A549 (cell line): ENCODE data around the gene CENPB. TPM values are rescaled to one million over a fixed set of nuclear protein-coding genes. Genes with fewer than 3 reads are reported as not detected.

Source experiments
- ATAC-seq, 2 experiments: fragments of 200-7000 bp in 1 of 2; fragments of >200 bp in 1 of 2; cut with Nextera tagmentation in 1 of 2; cut with Tn5 transposase in 1 of 2; 3 replicates each; pipeline versions ENCODE4 v1.8.0 to v1.9.1; 2018 to 2020; ENCODE audit warnings: mild to moderate bottlenecking in 1 of 2, moderate library complexity in 1 of 2
- CTCF ChIA-PET: fragments of 300-600 bp; sonication (Branson Sonifier 250); formaldehyde crosslinking; extraction: SDS; loops from one replicate; lab custom pipeline; 2021; ENCODE audit warnings: antibody characterized with exemption, inconsistent platforms; lab: Yijun Ruan, JAX
- POLR2A ChIA-PET: fragments of 350-600 bp; formaldehyde crosslinking; extraction: SDS; loops from one replicate; lab custom pipeline; 2021; ENCODE audit warnings: antibody characterized with exemption, inconsistent platforms; lab: Yijun Ruan, JAX
- DNase-seq, 2 experiments: peaks; one replicate each; pipeline versions ENCODE4 v3.0.0 to v3.0.0-alpha.2; 2011 to 2016; ENCODE audit warnings: low read depth in 1 of 2, low spot score in 1 of 2
- FAIRE-seq: peaks from 2 replicates; lab custom pipeline; 2011; peaks lifted over from hg19 to GRCh38; lab: Jason Lieb, UNC
- H3K27ac ChIP-seq, 2 experiments: fragments of >200 bp; sonication (Bioruptor Twin); formaldehyde crosslinking; 3 replicates each; pipeline ENCODE4 v1.5.1; 2016 to 2017
- H3K4me1 ChIP-seq: fragments of >200 bp; sonication (Bioruptor Twin); formaldehyde crosslinking; 3 replicates; pipeline ENCODE4 v1.6.1; 2016
- H3K4me2 ChIP-seq: fragments of >200 bp; sonication (Bioruptor Twin); formaldehyde crosslinking; 3 replicates; pipeline ENCODE4 v1.6.1; 2016
- H3K4me3 ChIP-seq: fragments of >200 bp; sonication (Bioruptor Twin); formaldehyde crosslinking; 3 replicates; pipeline ENCODE4 v1.5.1; 2016
- H3K9me3 ChIP-seq: fragments of >200 bp; sonication (Bioruptor Twin); formaldehyde crosslinking; 3 replicates; pipeline ENCODE4 v1.6.1; 2016
- CBX8 ChIP-seq: fragments of 200-600 bp; sonication (generic); IDR thresholded peaks from 2 replicates; pipeline ENCODE4 v1.6.1; 2016
- CHD4 ChIP-seq: fragments of 200-600 bp; sonication (generic); IDR thresholded peaks from 2 replicates; pipeline ENCODE4 v1.6.1; 2016; ENCODE audit warnings: antibody characterized with exemption, mild to moderate bottlenecking, borderline replicate concordance
- CTCF ChIP-seq: fragments of >200 bp; sonication (Bioruptor Twin); formaldehyde crosslinking; IDR thresholded peaks from 3 replicates; pipeline ENCODE4 v1.5.1; 2016
- EHF ChIP-seq: fragments of 250-450 bp; sonication (Bioruptor Pico); IDR thresholded peaks from 2 replicates; pipeline ENCODE4 v1.5.0; 2020; ENCODE audit warnings: mild to moderate bottlenecking
- EHMT2 ChIP-seq: fragments of 200-600 bp; sonication (generic); IDR thresholded peaks from 2 replicates; pipeline ENCODE4 v1.6.1; 2016; ENCODE audit warnings: antibody characterized with exemption, low read depth, mild to moderate bottlenecking, moderate library complexity
- FOSL2 ChIP-seq, 2 experiments: fragments of 450-650 bp in 1 of 2; fragments of >200 bp in 1 of 2; sonication (Bioruptor Twin) in 1 of 2; formaldehyde crosslinking; IDR thresholded peaks; 2 replicates each; pipeline versions ENCODE4 v1.5.0 to v1.6.1; 2016 to 2020; ENCODE audit warnings: mild to moderate bottlenecking in 1 of 2, moderate library complexity in 1 of 2
- FOXS1 ChIP-seq: fragments of 250-450 bp; sonication (Bioruptor Pico); IDR thresholded peaks from 2 replicates; pipeline ENCODE4 v1.5.0; 2020; ENCODE audit warnings: mild to moderate bottlenecking, moderate library complexity
- HMGXB4 ChIP-seq: fragments of 250-450 bp; sonication (Bioruptor Pico); IDR thresholded peaks from 2 replicates; pipeline ENCODE4 v1.5.0; 2021; ENCODE audit warnings: mild to moderate bottlenecking, moderate library complexity, borderline replicate concordance
- JUN ChIP-seq, 2 experiments: fragments of >200 bp; sonication (Bioruptor Twin); formaldehyde crosslinking; IDR thresholded peaks; 2 replicates in 1 of 2; 3 replicates in 1 of 2; pipeline ENCODE4 v1.6.1; 2016 to 2017
- KDM5A ChIP-seq: fragments of 200-600 bp; sonication (generic); IDR thresholded peaks from 2 replicates; pipeline ENCODE4 v1.6.1; 2016; ENCODE audit warnings: antibody characterized with exemption, mild to moderate bottlenecking
- MAX ChIP-seq: IDR thresholded peaks from 2 replicates; pipeline ENCODE4 v1.6.1; 2012
- MYC ChIP-seq: IDR thresholded peaks from 2 replicates; pipeline ENCODE4 v1.6.1; 2012; ENCODE audit warnings: mild to moderate bottlenecking, inconsistent platforms, low read length, improper control_type of control experiment, borderline replicate concordance
- RAD21 ChIP-seq, 2 experiments: fragments of >200 bp in 1 of 2; sonication (Bioruptor Twin) in 1 of 2; formaldehyde crosslinking in 1 of 2; IDR thresholded peaks in 1 of 2; conservative IDR thresholded peaks in 1 of 2; 2 replicates in 1 of 2; 3 replicates in 1 of 2; pipeline ENCODE4 v1.6.1; 2012 to 2018; ENCODE audit warnings: inconsistent platforms in 1 of 2
- RFX5 ChIP-seq: fragments of 450-650 bp; IDR thresholded peaks from 2 replicates; pipeline ENCODE4 v1.7.1; 2014; ENCODE audit warnings: antibody characterized with exemption, mild to moderate bottlenecking, moderate library complexity
- SMC3 ChIP-seq: fragments of >200 bp; sonication (Bioruptor Twin); formaldehyde crosslinking; IDR thresholded peaks from 3 replicates; pipeline ENCODE4 v1.6.1; 2018; ENCODE audit warnings: inconsistent platforms
- ZNF302 ChIP-seq: fragments of 250-450 bp; sonication (Bioruptor Pico); IDR thresholded peaks from 2 replicates; pipeline ENCODE4 v1.9.0; 2021; ENCODE audit warnings: inconsistent platforms, mild to moderate bottlenecking, moderate library complexity
- WGBS: methylation state at CpG from one replicate; pipeline ENCODE4 v1.1.6; 2017; ENCODE audit errors: missing lambda C conversion rate; 5-methylcytosine and 5-hydroxymethylcytosine counted together
- polyA plus RNA-seq, 4 experiments: library from polyadenylated mRNA; depleted of rRNA in 3 of 4; stranded (reverse); fragments of >200 nt; fragmentation: RNase III in 1 of 4; extraction: RNeasy Plus Mini Kit Qiagen cat#74134 plus additional on column Dnase treatment in 1 of 4; gene quantifications; 2 replicates in 3 of 4; 3 replicates in 1 of 4; pipeline ENCODE4 v1.2.3, GENCODE V29; 2011 to 2017

CENPB gene
- polyA plus RNA-seq, 2 of the 4 experiments (the other 2 are of a cell fraction): 42.6 to 106 TPM

- TF ChIP-seq ZNF302 (CRISPR knock-in tag) (no peak), FOXS1 (CRISPR knock-in tag) (no peak)
Observed at GRCh38 chr20:3819411-3820047, 33.0 kb upstream of the CENPB start (continued).

GRCh38 chr20:3818155-3819151 is 31.9 kb upstream of the CENPB start:
- WGBS: 81% methylated on average over 8 of the region's 8 CpGs
- peak; percentile 76 for FAIRE-seq
- no peak overlapping the region for H3K4me3 ChIP-seq
- TF ChIP-seq RAD21 (conservative IDR thresholded peaks at IDR 0.05 in 1 of 2, IDR thresholded peaks at IDR 0.05 in 1 of 2) (peak; percentile 80 to 81), SMC3 (peak; percentile 95), MYC (peak; percentile 38; the same call in 1 of the 2 replicates), CHD4 (no peak), EHMT2 (no peak), MAX (peak; percentile 89), RFX5 (0 out of 2 replicates have a peak, but pooled peaks have one; percentile 22), JUN (IDR thresholded peaks at IDR 0.05) (peak in 1 of 2 experiments; percentile 43; a peak in 2 of 5 replicates), CTCF (peak; percentile 79), KDM5A (no peak), CBX8 (no peak), FOSL2 (IDR thresholded peaks at IDR 0.05) (no peak), FOSL2 (CRISPR knock-in tag; IDR thresholded peaks at IDR 0.05) (peak; percentile 86), HMGXB4 (CRISPR knock-in tag) (no peak), EHF (CRISPR knock-in tag) (0 out of 2 replicates have a peak, but pooled peaks have one; percentile 54)
- TF ChIP-seq, all 56 proteins: peak for 9
- DNase-seq (peak; percentile 89 to 93), ATAC-seq (peak; percentile 78 to 86)
- CTCF ChIA-PET: interaction anchor here (0.6 to 13.5 kb wide), 28 partner anchors 8 to 189 kb away, joined by 3 to 132 read pairs (median 4); partner anchors contain the start of gene ADISSP
- Histone ChIP-seq H3K27ac (peak overlapping the region; percentile 91 to 92), H3K4me2 (peak overlapping the region; percentile 26), H3K9me3 (no peaks in the 10 kb centered on the region), H3K4me1 (peaks cover 36% of the 10 kb centered on the region)
- POLR2A ChIA-PET: interaction anchor here (1.0 to 3.7 kb wide), 7 partner anchors 23 to 51 kb away, joined by 3 to 40 read pairs (median 17); partner anchors contain the start of genes ADISSP, CDC25B, CENPB and SPEF1
